ENCODE measurements around the gene NT5DC1. TPM values are rescaled to one million over a fixed set of nuclear protein-coding genes. Genes with fewer than 3 reads are reported as not detected.

The NT5DC1 gene
- polyA plus RNA-seq, 1 donor = 25.7 TPM

GRCh38 chr6:116139917-116140316 lies 39.3 kb downstream of the NT5DC1 start:
- DNase-seq = no peak

GRCh38 chr6:116144605-116145004 lies 44.0 kb downstream of the NT5DC1 start:
- no peak for DNase-seq

- DNase-seq = no peak
Measured at GRCh38 chr6:116145803-116146675, 45.4 kb downstream of the NT5DC1 start.

- no peak for DNase-seq
Measured at GRCh38 chr6:116152620-116153019, 52.0 kb downstream of the NT5DC1 start.

- no peak for DNase-seq
Measured at GRCh38 chr6:116154887-116155286, 54.2 kb downstream of the NT5DC1 start.

- DNase-seq = no peak
Measured at GRCh38 chr6:116156405-116157326, 56.0 kb downstream of the NT5DC1 start.

- no peak for DNase-seq
Measured at GRCh38 chr6:116157391-116157790, 56.7 kb downstream of the NT5DC1 start.

GRCh38 chr6:116158641-116159040 lies 58.0 kb downstream of the NT5DC1 start:
- no peak for DNase-seq

GRCh38 chr6:116159782-116160524 lies 59.3 kb downstream of the NT5DC1 start:
- no peak for DNase-seq

- no peak for DNase-seq
Measured at GRCh38 chr6:116165596-116165995, 64.9 kb downstream of the NT5DC1 start.

GRCh38 chr6:116166369-116166768 lies 65.7 kb downstream of the NT5DC1 start:
- DNase-seq = no peak

GRCh38 chr6:116168148-116168547 lies 67.5 kb downstream of the NT5DC1 start:
- DNase-seq = no peak

GRCh38 chr6:116169880-116170279 lies 69.2 kb downstream of the NT5DC1 start:
- no peak for DNase-seq

- no peak for DNase-seq
Measured at GRCh38 chr6:116170358-116171057, 69.9 kb downstream of the NT5DC1 start.

GRCh38 chr6:116173928-116174327 lies 73.3 kb downstream of the NT5DC1 start:
- DNase-seq = no peak

- no peak for DNase-seq
Measured at GRCh38 chr6:116175344-116175743, 74.7 kb downstream of the NT5DC1 start.

GRCh38 chr6:116176596-116176995 lies 75.9 kb downstream of the NT5DC1 start:
- no peak for DNase-seq

GRCh38 chr6:116180375-116180774 lies 79.7 kb downstream of the NT5DC1 start:
- no peak for DNase-seq

- no peak for DNase-seq
Measured at GRCh38 chr6:116189472-116189871, 88.8 kb downstream of the NT5DC1 start.

GRCh38 chr6:116190550-116190949 lies 89.9 kb downstream of the NT5DC1 start:
- DNase-seq = no peak

- DNase-seq = no peak
Measured at GRCh38 chr6:116191881-116192280, 91.2 kb downstream of the NT5DC1 start.

- DNase-seq = no peak
Measured at GRCh38 chr6:116192786-116193185, 92.1 kb downstream of the NT5DC1 start.

Data from hindlimb muscle (tissue), 1 donor.